GM23248 (cell line): Measurements from ENCODE around the gene CSNK1A1.

ENCODE experiments used
- EZH2 ChIP-seq: fragments of 200-600 bp; sonication (generic); IDR thresholded peaks from 2 replicates; pipeline ENCODE4 v1.6.1; 2018; ENCODE audit warnings: antibody characterized with exemption, mild to moderate bottlenecking; ENCODE audit not compliant: insufficient read depth, poor library complexity, severe bottlenecking
- EZH2phosphoT487 ChIP-seq: fragments of 200-600 bp; sonication (generic); IDR thresholded peaks from 2 replicates; pipeline ENCODE4 v1.6.1; 2018; ENCODE audit warnings: antibody characterized with exemption, moderate library complexity, mild to moderate bottlenecking, low read depth; ENCODE audit not compliant: insufficient read depth

GRCh38 chr5:149541893-149542292 lies 9.3 kb downstream of the CSNK1A1 start:
- TF ChIP-seq EZH2 (no peak), EZH2phosphoT487 (no peak)
